Stimulated activated CD4-positive, alpha-beta T cell treated with anti-CD3 and anti-CD28 coated beads, Interleukin-1b, Interleukin-23, amount 100 ng/mL, for 1 hour (primary cell): Measurements from ENCODE around the gene MBLAC1.
"Not testable (repeated sequence)": the region's sequence is repeated elsewhere in the genome, so short reads cannot be mapped to it uniquely, and the experiment has no call there.

ENCODE experiments used
- DNase-seq, 2 donors: peaks; one replicate each; pipeline ENCODE4 v3.0.0-alpha.2; 2020; ENCODE audit warnings: low read depth in 2 of 2

The MBLAC1 gene

GRCh38 chr7:100122568-100122967 lies 4.2 kb upstream of the MBLAC1 start:
- no peak for DNase-seq

DNA sequence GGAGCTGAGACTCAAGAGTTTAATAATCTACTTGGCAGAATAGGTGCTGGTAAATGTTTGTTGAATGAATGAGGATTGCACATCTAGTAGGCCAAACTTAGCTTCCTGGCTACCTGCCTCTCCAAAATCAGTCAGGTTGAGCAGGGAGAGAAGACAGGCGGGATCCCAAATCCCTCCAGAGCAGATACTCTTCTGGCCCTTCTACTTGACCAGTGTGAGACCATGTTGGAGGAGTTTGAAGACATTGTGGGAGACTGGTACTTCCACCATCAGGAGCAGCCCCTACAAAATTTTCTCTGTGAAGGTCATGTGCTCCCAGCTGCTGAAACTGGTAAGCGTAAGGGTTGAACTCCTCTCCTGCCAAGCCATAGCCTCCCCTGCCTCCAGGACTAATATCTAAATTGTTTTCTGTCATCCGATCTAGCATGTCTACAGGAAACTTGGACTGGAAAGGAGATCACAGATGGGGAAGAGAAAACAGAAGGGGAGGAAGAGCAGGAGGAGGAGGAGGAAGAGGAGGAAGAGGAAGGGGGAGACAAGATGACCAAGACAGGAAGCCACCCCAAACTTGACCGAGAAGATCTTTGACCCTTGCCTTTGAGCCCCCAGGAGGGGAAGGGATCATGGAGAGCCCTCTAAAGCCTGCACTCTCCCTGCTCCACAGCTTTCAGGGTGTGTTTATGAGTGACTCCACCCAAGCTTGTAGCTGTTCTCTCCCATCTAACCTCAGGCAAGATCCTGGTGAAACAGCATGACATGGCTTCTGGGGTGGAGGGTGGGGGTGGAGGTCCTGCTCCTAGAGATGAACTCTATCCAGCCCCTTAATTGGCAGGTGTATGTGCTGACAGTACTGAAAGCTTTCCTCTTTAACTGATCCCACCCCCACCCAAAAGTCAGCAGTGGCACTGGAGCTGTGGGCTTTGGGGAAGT lies 2.2 kb upstream of the MBLAC1 start:
- DNase-seq: no peak

GRCh38 chr7:100126239-100126930 lies 382 bp upstream of the MBLAC1 start:
- DNase-seq: no peak

GRCh38 chr7:100127866-100128636 lies 1.3 kb downstream of the MBLAC1 start:
- no peak for DNase-seq

DNA sequence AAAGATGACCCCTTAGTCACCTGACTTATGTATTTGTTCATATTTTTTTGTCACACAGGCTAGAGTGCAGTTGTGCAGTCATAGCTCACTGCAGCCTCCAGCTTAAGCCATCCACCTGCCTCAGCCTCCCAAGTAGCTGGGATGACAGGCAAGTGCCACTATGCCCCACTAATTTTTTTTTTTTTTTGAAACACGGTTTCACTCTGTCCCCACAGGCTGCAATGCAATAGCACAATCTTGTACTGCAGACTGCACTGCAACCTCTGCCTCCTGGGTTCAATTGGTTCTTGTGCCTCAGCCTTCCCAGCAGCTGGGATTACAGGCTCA lies 1.8 kb downstream of the MBLAC1 start:
- DNase-seq: no peak

- DNase-seq: not testable (repeated sequence)
Observed at GRCh38 chr7:100130220-100130607, 3.4 kb downstream of the MBLAC1 start.

DNA sequence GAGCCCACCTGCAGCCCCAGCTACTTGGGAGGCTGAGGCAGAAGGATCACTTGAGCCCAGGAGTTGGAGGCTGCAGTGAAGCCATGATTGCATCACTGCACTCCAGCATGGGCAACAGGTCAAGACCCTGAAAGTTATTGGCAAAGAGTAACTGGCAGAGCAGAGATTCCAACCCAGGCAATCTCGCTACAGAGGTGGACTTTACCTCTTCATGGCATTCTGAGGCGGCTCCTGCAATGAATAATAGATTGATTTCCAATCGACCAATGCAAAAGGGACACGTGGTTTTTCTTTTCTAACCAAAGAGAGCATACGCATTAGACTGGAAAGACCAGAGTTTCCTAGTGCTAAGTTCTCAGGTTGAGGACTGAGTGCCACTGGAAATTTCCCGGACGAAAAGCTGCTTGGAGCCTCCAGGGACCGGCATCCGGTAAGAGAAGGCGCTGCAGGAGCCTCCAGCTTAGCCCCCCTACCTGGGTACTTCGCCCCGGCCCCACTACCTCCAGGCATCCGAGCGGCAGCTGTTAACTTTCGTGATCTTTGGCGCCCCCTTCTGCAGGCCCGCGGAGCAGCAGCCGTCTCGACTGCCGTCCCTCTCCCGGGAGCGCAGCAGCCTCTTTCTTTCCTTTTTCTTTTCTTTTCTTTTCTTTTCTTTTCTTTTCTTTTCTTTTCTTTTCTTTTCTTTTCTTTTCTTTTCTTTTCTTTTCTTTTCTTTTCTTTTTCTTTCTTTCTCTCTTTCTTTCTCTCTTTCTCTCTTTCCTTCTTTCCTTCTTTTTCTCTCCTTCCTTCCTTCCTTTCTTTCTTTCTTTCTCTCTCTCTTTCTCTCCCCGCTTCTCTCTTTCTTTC lies 4.1 kb downstream of the MBLAC1 start:
- peak; percentile 56 to 72 for DNase-seq

- no peak for DNase-seq
Observed at GRCh38 chr7:100132126-100132525, 5.4 kb downstream of the MBLAC1 start.

DNA sequence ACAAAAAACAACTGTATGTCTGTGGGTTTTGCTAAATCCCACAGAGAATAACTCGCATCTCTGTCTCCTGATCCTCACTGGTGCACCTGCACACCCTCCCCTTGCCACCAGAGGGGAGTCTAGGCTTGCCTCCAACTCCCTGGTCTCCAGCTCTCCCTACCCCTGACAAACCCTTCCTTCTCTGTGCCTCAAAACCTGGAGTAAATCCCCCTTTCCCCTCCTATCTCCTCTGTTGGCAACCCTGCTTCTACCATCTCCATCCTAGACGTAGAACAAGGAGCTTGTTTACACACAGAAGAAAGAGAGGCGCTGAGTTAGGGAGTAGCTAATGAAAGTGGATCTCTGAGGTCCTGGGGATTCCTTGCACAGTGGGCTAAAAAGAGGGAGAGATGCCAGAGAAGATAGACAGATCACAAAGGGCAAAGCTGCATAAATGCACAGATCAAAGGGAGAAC lies 6.0 kb downstream of the MBLAC1 start:
- peak in 1 of 2 donors; percentile 38 for DNase-seq

- no peak for DNase-seq
Observed at GRCh38 chr7:100137851-100138760, 11.3 kb downstream of the MBLAC1 start.

GRCh38 chr7:100141555-100141949 lies 14.8 kb downstream of the MBLAC1 start:
- no peak for DNase-seq

DNA sequence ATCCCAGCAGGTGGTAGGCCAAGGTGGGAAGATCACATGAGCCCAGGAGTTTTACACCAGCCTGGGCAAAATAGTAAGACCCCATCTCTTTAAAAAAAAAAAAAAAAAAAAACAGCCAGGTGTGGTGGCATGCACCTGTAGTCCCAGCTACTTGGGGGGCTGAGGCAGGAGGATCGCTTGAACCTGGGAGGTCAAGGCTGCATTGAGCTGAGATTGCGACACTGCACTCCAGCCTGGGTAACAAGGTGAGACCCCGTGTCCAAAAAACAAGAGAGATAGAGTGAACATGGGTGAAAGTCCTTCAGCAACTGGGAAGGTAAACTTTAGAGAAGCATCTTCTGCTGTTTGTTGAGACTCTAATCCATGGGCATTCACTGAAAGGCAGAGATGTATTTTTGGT lies 15.7 kb downstream of the MBLAC1 start:
- no peak for DNase-seq

GRCh38 chr7:100146350-100146749 lies 19.6 kb downstream of the MBLAC1 start:
- DNase-seq: not testable (repeated sequence)

DNA sequence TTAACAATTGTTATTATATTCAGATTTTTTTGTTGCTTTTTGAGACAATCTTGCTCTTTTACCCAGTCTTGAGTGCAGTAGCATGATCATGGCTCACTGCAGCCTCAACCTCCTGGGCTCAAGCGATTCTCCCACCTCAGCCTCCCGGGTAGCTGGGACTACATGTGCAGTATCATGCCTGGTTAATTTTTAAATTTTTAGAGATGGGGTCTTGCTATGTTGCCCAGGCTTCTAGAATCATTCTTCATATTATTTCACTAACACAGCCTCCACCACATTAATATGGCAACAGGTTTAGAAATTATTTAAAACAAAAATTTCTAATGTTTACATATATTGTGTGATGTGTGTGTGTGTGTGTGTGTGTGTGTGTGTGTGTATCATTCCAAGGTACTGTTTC lies 20.5 kb downstream of the MBLAC1 start:
- no peak for DNase-seq

DNA sequence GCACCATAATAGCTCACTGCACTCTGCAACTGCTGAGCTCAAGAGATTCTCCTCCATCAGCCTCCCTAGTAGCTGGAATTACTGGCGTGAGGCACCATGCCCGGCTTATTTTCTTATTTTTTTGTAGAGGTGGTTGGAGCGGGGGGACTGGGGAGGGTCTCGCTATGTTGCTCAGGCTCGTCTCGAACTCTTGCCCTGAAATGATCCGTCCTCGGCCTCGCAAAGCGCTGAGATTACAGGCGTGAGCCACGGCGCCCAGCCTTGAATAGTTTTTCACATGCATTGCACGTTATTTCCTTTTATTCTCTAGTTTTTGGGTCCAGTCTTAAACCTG lies 21.4 kb downstream of the MBLAC1 start:
- no peak for DNase-seq

GRCh38 chr7:100148559-100149328 lies 22.0 kb downstream of the MBLAC1 start, which contains the start of gene LAMTOR4:
Gene LAMTOR4 (plus strand): TSS chr7:100148918. CDS start chr7:100148973, 55 bp downstream.
- DNase-seq: peak; percentile 83 to 96

- no peak for DNase-seq
Observed at GRCh38 chr7:100152404-100152803, 25.6 kb downstream of the MBLAC1 start.

GRCh38 chr7:100152937-100153666 lies 26.3 kb downstream of the MBLAC1 start:
- no peak for DNase-seq
